Glomerular endothelial cell (primary cell): ENCODE results near the gene P3H4. TPM values are rescaled to one million over a fixed set of nuclear protein-coding genes. Genes with fewer than 3 reads are reported as not detected.
"Not testable (repeated sequence)": the region's sequence is repeated elsewhere in the genome, so short reads cannot be mapped to it uniquely, and the experiment has no call there.

Experiments used
- DNase-seq: peaks from one replicate; pipeline ENCODE4 v3.0.0-alpha.2; 2011; ENCODE audit warnings: low read depth, low spot score; ENCODE audit errors: extremely low read depth
- total RNA-seq: library from RNA; depleted of rRNA; stranded (reverse); fragments of >200 nt; gene quantifications from 2 replicates; pipeline ENCODE4 v1.2.3, GENCODE V29; 2015

Gene P3H4, protein sequence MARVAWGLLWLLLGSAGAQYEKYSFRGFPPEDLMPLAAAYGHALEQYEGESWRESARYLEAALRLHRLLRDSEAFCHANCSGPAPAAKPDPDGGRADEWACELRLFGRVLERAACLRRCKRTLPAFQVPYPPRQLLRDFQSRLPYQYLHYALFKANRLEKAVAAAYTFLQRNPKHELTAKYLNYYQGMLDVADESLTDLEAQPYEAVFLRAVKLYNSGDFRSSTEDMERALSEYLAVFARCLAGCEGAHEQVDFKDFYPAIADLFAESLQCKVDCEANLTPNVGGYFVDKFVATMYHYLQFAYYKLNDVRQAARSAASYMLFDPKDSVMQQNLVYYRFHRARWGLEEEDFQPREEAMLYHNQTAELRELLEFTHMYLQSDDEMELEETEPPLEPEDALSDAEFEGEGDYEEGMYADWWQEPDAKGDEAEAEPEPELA
- 63.0 and 85.1 TPM in 2 replicates for total RNA-seq

DNA sequence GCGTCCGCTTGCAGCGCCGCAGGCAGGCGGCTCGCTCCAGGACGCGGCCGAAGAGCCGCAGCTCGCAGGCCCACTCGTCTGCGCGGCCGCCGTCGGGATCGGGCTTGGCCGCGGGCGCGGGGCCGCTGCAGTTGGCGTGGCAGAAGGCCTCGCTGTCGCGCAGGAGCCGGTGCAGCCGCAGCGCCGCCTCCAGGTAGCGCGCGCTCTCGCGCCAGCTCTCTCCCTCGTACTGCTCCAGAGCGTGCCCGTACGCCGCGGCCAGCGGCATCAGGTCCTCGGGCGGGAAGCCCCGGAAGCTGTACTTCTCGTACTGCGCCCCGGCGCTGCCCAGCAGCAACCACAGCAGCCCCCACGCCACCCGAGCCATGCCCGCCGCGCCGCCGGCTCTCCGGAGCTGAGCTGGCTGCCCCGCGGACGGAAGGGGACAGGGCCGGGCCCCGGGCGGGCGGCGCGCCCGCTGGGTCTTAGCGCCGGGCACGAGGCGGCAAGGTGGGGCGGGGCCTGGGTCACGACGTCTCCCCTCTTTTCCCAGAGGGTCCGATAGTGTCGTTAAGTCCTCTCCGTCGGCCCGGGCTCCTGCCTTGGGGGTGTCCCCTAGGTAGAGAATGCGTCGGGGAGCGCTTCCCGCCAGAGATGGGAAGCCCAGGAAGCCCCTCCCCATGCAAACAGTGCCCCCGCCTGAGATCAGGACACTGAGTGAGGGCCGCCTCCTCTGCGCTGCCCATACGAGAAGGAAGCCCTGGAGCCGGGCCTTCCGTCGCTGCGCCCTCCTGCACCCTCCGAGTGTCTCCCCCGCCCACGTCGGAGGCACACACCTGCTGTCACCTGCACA, at the start of gene P3H4:
Gene P3H4 (minus strand): TSS at position 401 of the 832 bp plus-strand sequence. CDS start 34 bp downstream, at position 367.
- no peak for DNase-seq

DNA sequence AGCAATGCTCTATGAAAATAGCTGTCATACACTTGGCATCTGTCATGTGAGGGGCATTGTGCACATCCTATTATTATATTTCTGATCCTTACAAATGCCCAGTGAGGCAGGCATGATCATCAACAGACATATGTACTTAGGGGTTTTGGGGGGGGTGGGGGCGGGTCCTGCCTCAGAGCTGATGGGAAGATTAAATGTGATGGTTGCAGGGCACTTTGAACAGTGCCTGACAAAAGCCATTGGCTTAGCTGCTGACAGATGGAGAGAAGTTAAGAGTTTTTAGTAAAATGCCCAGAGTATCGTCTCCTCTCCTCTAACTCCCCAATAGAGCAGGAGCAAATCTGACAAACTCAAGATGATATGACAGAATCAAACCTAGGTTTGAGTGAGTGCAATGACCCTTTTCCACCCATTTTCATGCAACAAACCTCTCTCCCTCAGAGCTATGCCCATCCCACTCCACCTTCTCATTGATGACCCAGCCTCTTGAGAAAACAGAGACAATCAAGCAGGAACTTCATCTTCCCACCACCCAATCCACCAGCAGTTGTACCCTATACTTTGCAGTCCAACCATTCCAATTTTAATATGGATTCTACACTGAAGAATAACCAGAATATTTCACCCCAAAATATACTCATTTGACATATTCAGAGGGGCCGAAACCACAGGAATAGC, 48.6 kb upstream of the P3H4 start:
- DNase-seq = no peak

- not testable (repeated sequence) for DNase-seq
Measured at GRCh38 chr17:41851382-41851781, 39.6 kb upstream of the P3H4 start.

DNA sequence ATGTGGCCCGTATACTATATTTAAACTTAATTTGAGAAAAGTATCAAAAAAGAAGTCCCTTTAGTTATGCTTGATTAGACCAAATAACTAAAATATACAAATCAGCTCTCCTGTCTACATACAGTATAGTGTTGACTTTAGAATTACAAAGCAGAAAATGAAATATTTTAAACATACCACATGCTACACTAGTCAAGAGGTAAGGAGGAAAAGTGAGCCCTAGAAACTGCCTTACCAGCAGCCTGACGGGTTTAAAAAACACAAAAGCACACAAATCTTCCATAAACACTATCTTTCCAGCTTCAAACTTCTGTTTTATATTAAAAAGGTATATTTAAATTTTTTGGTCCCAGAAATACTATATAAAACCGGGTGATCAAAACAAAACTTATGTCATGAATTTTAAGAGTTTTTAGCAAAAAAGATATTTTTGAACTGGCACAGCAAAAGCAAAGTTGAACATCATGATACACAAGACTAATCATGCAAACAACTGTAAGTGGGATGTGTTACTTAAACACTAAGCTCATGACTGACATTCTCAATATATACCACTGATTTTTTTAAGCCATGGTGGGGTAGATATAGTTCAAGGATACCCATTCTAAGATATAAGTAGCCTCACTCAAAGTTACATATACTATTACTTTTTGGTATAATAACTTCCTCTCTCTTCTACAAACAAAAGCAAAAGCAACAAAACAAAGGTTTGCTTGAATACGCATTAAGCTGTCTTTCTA, 37.7 kb upstream of the P3H4 start:
- DNase-seq = no peak

- no peak for DNase-seq
Measured at GRCh38 chr17:41848788-41849187, 37.0 kb upstream of the P3H4 start.

GRCh38 chr17:41844971-41845370, 33.2 kb upstream of the P3H4 start:
- DNase-seq = no peak

DNA sequence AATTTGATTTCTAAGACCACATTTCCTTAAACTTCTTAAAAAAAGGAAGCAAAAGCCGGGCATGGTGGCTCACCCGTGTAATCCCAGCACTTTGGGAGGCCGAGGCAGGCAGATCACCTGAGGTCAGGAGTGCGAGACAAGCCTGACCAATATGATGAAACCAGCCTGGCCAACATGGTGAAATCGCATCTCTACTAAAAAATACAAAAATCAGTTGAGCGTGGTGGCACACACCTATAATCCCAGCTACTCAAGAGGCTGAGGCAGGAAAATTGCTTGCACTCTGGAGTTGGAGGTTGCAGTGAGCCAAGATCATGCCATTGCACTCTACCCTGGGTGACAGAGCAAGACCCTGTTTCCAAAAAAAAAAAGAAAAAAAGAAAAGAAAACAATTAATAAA, 29.0 kb upstream of the P3H4 start:
- DNase-seq = not testable (repeated sequence)

DNA sequence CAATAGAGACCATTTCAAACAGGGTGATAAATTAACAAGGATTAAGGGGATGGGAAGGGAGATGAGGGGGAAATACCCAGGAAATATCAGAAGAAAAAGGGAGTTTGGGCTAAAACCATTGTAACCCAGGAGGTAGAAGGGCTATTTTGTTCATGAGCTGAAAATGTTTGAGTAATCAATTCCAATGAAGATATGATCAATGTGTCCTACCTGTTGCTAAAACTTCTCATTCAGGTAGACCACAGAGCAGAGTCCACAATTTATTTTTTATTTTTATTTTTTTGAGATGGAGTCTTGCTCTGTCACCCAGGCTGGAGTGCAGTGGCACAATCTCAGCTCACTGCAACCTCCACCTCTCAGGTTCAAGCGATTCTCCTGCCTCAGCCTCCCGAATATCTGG, 27.7 kb upstream of the P3H4 start:
- not testable (repeated sequence) for DNase-seq

DNA sequence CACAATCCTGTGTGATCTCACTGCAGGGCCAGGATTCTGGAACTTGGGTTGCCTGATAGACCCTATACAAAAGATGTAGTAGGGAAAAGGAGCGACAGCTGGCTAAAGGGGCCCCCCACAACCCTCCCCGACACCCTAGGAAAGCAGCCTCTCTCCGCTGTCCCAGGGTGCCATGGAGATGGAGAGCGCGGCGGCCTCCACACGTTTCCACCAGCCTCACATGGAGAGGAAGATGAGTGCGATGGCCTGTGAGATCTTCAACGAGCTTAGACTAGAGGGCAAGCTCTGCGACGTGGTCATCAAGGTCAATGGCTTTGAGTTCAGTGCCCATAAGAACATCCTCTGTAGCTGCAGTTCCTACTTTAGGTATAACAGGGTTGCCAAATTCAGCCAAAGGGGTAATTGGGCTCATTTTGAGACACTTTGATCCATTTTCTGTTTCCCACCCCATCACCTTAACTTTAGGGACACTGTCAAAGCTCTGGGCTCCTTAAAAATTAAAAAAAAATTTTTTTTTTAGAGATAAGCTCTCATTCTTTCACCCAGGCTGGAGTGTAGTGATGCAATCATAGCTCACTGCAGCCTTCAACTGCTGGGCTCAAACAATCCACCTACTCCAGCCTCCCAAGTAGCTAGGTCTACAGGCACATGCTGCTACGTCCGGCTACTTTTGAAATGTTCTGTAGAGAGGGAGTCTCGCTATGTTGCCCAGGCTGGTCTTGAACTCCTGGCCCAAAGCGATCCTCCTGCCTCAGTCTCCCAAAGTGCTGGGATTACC, 26.2 kb upstream of the P3H4 start, which contains the start of gene KLHL10:
Gene KLHL10 (plus strand): TSS at position 65 of the 778 bp plus-strand sequence. CDS start 108 bp downstream, at position 173.
- DNase-seq = no peak

DNA sequence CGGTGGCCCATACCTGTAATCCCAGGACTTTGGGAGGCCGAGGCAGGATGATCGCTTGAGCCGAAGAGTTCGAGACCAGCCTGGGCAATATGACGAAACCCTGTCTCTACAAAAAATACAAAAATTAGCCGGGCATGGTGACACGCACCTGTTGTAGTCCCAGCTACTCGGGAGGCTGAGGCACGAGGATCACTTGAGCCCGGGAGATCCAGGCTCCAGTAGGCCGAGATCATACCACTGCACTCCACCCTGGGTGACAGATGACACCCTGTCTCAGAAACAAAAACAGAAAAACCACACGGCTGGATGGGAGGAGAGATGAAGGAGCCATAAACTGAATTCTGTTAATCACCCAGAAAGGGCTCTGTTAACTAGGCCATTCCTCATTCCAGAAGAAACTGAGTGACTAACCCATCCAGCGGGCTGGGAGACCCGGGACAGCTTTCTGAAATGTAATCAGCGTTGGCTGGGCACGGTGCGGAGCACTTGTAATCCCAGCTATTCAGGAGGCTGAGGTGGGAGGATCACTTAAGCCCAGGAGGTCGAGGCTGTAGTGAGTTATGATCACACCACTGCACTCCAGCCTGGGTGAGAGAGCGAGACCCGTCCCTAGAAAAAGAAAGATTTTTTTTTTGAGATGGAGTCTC, 24.9 kb upstream of the P3H4 start:
- no peak for DNase-seq

GRCh38 chr17:41835800-41836549, 24.2 kb upstream of the P3H4 start, which contains the start of gene NT5C3B:
NT5C3B (minus strand) TSS chr17:41836232; CDS start chr17:41836193, 39 bp downstream.
- DNase-seq = no peak

- DNase-seq = no peak
Measured at GRCh38 chr17:41835214-41835799, 23.6 kb upstream of the P3H4 start.

DNA sequence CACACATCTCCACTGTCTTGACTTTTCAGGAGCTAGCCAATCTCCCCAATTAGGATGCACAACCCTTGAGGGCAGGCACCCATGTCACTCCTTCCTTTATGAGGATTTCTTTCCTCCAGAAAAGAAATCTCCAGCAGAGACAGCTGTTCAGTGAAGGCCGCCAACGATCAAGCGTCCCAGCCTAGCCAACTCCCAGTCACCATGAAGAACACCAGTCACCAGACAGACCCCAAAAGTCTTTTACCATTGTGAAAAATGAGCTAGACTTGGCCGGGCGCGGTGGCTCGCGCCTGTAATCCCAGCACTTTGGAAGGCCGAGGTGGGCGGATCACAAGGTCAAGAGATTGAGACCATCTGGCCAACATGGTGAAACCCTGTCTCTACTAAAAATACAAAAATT, 18.2 kb upstream of the P3H4 start:
- DNase-seq = not testable (repeated sequence)

DNA sequence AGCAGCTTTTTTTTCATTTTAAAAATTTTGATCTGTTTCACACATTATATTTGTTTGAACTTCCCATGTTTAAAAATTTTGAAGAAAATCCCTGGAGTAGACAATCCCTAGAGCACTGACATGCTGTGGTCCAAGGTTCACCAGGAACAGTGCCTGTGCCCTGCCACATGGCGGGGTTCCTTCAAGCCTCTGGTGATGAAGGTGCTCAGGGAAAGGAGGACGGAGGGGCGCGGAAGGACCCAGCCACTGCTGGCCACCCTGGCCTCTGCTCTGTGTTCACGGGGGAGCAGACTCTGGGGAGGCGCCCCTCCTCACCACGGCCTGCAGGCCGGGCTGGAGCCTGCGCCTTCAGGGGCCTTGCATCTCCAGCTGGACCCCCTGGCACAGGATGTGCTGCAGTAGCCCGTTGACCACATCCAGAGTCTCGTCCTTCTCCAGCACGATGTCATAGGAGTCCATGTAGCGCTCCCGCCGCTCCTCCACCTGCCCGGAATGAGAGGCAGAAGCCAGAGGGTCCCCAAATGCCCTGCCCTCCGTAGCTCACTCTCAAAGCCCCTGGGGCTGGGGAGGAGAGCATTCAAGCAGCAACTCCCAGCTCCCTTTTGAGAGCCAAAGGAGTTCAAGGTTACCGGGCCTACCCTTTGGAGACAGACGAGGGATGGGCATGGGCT, 13.6 kb upstream of the P3H4 start:
- no peak for DNase-seq

DNA sequence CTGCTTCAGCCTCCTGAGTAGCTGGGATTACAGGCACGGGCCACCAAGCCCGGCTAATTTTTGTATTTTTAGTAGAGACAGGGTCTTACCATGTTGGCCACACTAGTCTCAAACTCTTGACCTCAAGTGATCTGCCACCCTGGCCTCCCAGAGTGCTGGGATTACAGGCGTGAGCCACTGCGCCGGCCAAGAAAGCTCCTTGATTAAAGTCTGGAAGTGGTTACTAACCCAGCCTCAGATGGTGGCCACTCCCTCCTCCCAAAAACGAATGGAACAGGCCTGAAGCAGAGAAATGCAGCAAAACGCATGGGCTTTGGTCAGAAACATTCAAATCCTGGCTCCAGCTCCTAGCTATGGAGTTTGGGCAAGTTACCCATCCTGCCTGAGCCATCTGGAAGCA, 12.3 kb upstream of the P3H4 start:
- no peak for DNase-seq

GRCh38 chr17:41823580-41823979, 11.8 kb upstream of the P3H4 start:
- no peak for DNase-seq

DNA sequence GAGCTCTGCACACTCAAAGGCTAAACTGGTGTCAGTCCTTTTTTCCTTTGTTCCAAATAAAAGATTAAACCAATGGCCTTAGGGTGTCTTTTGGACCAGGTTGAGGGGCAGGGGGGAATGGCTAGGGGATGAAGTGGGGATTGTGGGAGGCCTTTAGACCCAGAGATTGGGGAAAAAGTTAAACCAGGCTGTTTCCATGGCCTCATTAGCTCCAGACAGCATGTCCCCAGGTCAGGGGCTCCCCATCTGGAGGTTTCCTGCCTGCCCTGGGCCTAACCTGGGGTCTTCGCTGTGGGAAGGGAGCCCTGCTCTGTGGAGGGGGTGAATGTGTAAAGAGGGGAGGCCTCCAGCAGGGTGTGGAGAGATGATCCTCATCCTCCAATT, 11.4 kb upstream of the P3H4 start:
- DNase-seq = no peak
